ENCODE data around the gene MESP1. TPM values are rescaled to one million over a fixed set of nuclear protein-coding genes. Genes with fewer than 3 reads are reported as not detected.

Gene MESP1
- total RNA-seq, 1 experiment from 2014 or later = 1.5 TPM

- DNase-seq (ENCODE audit: low read depth) = no peak
These were observed 26.4 kb downstream of the MESP1 start for GRCh38 chr15:89724621-89725020.

GRCh38 chr15:89723031-89723430, 28.0 kb downstream of the MESP1 start:
- no peak for DNase-seq (ENCODE audit: low read depth)

GRCh38 chr15:89714775-89715174, 36.3 kb downstream of the MESP1 start:
- DNase-seq (ENCODE audit: low read depth) = no peak

- DNase-seq (ENCODE audit: low read depth) = no peak
These were observed 43.5 kb downstream of the MESP1 start for GRCh38 chr15:89707577-89707976.

- no peak for DNase-seq (ENCODE audit: low read depth)
These were observed 46.6 kb downstream of the MESP1 start for GRCh38 chr15:89704411-89704810.

Other genes starting within 250 kb of the MESP1 start
- 7.0 and 10.0 TPM in 2 replicates for gene TICRR, start 175.8 kb downstream of the MESP1 start, total RNA-seq (2014; rRNA removed; shearing (Covaris generic))
- gene KIF7, start 95.8 kb downstream of the MESP1 start, total RNA-seq (2014; rRNA removed; shearing (Covaris generic)) = 3.2 and 3.6 TPM in 2 replicates
- gene PLIN1, start 71.9 kb downstream of the MESP1 start, total RNA-seq (2014; rRNA removed; shearing (Covaris generic)) = 0.29 TPM in 1 of 2 replicates, not detected in the other
- gene PEX11A, start 60.5 kb downstream of the MESP1 start, total RNA-seq (2014; rRNA removed; shearing (Covaris generic)) = 3.7 and 4.3 TPM in 2 replicates
- gene WDR93, start 60.4 kb downstream of the MESP1 start, total RNA-seq (2014; rRNA removed; shearing (Covaris generic)) = 0.06 TPM in 1 of 2 replicates, not detected in the other
- gene MESP2, start 25.1 kb upstream of the MESP1 start, total RNA-seq (2014; rRNA removed; shearing (Covaris generic)) = 0.29 and 0.54 TPM in 2 replicates
- gene ANPEP, start 63.6 kb upstream of the MESP1 start, total RNA-seq (2014; rRNA removed; shearing (Covaris generic)) = 24.3 and 31.5 TPM in 2 replicates
- 53.9 and 89.7 TPM in 2 replicates for gene AP3S2, start 142.7 kb upstream of the MESP1 start, total RNA-seq (2014; rRNA removed; shearing (Covaris generic))
- gene ARPIN, start 161.7 kb upstream of the MESP1 start, total RNA-seq (2014; rRNA removed; shearing (Covaris generic)) = 3.3 and 4.1 TPM in 2 replicates

All from Daoy (cell line).